ENCODE data around the gene PDZD2.
A peak's percentile ranks its signal among the peaks of the same experiment; 100 is the strongest.

PDZD2 gene

DNA sequence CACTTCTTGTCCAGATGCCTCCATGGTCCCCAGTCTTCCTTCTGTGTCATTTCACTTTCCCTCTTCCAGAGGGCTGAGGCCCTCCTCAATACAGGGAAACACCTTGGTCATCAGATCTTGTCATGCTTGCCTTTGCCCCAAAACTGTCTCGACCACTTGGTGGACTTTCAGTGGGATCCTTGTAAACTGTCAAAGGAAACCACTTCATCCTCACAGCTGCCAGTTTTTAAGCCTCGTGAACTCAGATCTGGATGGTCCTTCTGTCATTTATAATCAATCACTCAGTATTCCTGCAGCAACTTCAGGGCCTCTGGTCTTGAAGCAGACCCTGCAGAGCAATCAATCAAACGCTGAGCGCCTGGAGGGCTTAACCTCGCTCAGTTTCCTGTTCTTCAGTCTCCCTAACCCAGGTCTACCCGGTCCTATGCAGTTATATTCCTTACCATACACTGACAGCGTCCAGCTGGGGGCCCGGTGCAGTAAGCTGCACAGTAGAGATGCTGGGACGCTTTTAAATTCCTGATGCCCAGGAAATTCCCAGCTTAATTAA, 460.6 kb downstream of the PDZD2 start:
- H2BK120ac ChIP-seq (ENCODE audit: insufficient read depth, low read length, poor library complexity), result no peak overlapping the region
- H3K4me3 ChIP-seq (ENCODE audit: low read depth, low read length), result no peak overlapping the region
- no peaks in the 10 kb centered on the region for H3K9me3 ChIP-seq (ENCODE audit: insufficient read depth, low read depth, low read length)
- no peak overlapping the region for H3K14ac ChIP-seq (ENCODE audit: low read length)
- H3K4me2 ChIP-seq (ENCODE audit: low read length), result no peak overlapping the region
- H3K36me3 ChIP-seq (ENCODE audit: control insufficient read depth in 1 of 2, insufficient read depth in 2 of 2, low read length in 2 of 2), result peaks cover 46 to 56% of the 10 kb centered on the region in 2 experiments
- no peak overlapping the region for H3K23ac ChIP-seq (ENCODE audit: low read length)
- H3K27me3 ChIP-seq (ENCODE audit: insufficient read depth, low read length), result no peaks in the 10 kb centered on the region
- WGBS (ENCODE audit: extremely low coverage, insufficient coverage, insufficient read length), result no CpG with 5 or more reads among the region's 9 CpGs
- H4K12ac ChIP-seq (ENCODE audit: low read depth, low read length), result no peak overlapping the region
- no peak overlapping the region for H2BK12ac ChIP-seq (ENCODE audit: low read length)
- peaks cover 3 to 4% of the 10 kb centered on the region in 2 experiments for H3K4me1 ChIP-seq (ENCODE audit: control insufficient read depth in 1 of 2, insufficient read depth in 2 of 2, low read length in 2 of 2)
- no peak overlapping the region for H2AFZ ChIP-seq (ENCODE audit: insufficient read depth, low read length, poor library complexity)
- no peaks in the 10 kb centered on the region for H3K79me2 ChIP-seq (ENCODE audit: control insufficient read depth, insufficient read depth, low read length, poor library complexity)
- no peak overlapping the region for H2BK5ac ChIP-seq (ENCODE audit: low read depth, low read length, poor library complexity)
- H4K8ac ChIP-seq (ENCODE audit: low read depth, low read length), result no peak overlapping the region
- no peak overlapping the region for H3K18ac ChIP-seq (ENCODE audit: low read length)
- no peak overlapping the region for H4K91ac ChIP-seq (ENCODE audit: low read depth, low read length)
- H2AK5ac ChIP-seq (ENCODE audit: low read length), result no peak overlapping the region
- H3K4ac ChIP-seq (ENCODE audit: low read depth, low read length), result no peak overlapping the region
- H3K27ac ChIP-seq (ENCODE audit: low read depth, low read length), result no peak overlapping the region
- no peak for DNase-seq
- H3K79me1 ChIP-seq (ENCODE audit: low read length), result no peaks in the 10 kb centered on the region
- H3K9ac ChIP-seq (ENCODE audit: low read length), result no peak overlapping the region

DNA sequence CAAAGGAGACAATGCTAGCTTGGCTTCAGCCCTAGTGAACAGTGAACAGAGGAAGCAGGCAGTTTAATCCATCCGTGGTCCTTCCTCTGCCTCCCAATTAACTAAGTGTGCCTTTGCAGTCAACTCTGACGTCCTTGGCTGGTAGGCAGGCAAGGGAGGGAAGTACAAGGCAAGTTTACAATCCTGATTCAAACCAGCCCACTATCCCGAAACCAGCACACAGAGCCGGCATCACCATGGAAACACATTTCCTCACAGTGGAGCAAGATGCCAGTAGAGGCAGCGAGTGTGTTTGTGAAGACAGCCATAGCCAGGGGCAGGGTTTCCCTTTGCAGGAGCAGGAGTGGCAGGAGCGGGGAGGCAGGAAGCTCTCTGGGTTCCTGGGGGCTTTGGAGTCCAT, 461.3 kb downstream of the PDZD2 start:
- H3K9me3 ChIP-seq (ENCODE audit: insufficient read depth, low read depth, low read length), result no peaks in the 10 kb centered on the region
- no peak overlapping the region for H3K4ac ChIP-seq (ENCODE audit: low read depth, low read length)
- no peak overlapping the region for H3K4me3 ChIP-seq (ENCODE audit: low read depth, low read length)
- H2BK12ac ChIP-seq (ENCODE audit: low read length), result no peak overlapping the region
- H2AK5ac ChIP-seq (ENCODE audit: low read length), result no peak overlapping the region
- peaks cover 3 to 4% of the 10 kb centered on the region in 2 experiments for H3K4me1 ChIP-seq (ENCODE audit: control insufficient read depth in 1 of 2, insufficient read depth in 2 of 2, low read length in 2 of 2)
- no peaks in the 10 kb centered on the region for H3K27me3 ChIP-seq (ENCODE audit: insufficient read depth, low read length)
- H3K27ac ChIP-seq (ENCODE audit: low read depth, low read length), result no peak overlapping the region
- no peak overlapping the region for H4K8ac ChIP-seq (ENCODE audit: low read depth, low read length)
- no peak overlapping the region for H2BK5ac ChIP-seq (ENCODE audit: low read depth, low read length, poor library complexity)
- no peak overlapping the region for H3K23ac ChIP-seq (ENCODE audit: low read length)
- no peak overlapping the region for H3K9ac ChIP-seq (ENCODE audit: low read length)
- no peak for DNase-seq
- H3K18ac ChIP-seq (ENCODE audit: low read length), result no peak overlapping the region
- H4K12ac ChIP-seq (ENCODE audit: low read depth, low read length), result peak overlapping the region; percentile 22
- no CpG with 5 or more reads among the region's 6 CpGs for WGBS (ENCODE audit: extremely low coverage, insufficient coverage, insufficient read length)
- peaks cover 47 to 55% of the 10 kb centered on the region in 2 experiments for H3K36me3 ChIP-seq (ENCODE audit: control insufficient read depth in 1 of 2, insufficient read depth in 2 of 2, low read length in 2 of 2)
- no peak overlapping the region for H4K91ac ChIP-seq (ENCODE audit: low read depth, low read length)
- H2AFZ ChIP-seq (ENCODE audit: insufficient read depth, low read length, poor library complexity), result no peak overlapping the region
- no peaks in the 10 kb centered on the region for H3K79me2 ChIP-seq (ENCODE audit: control insufficient read depth, insufficient read depth, low read length, poor library complexity)
- no peak overlapping the region for H3K14ac ChIP-seq (ENCODE audit: low read length)
- H2BK120ac ChIP-seq (ENCODE audit: insufficient read depth, low read length, poor library complexity), result no peak overlapping the region
- H3K79me1 ChIP-seq (ENCODE audit: low read length), result no peaks in the 10 kb centered on the region
- H3K4me2 ChIP-seq (ENCODE audit: low read length), result no peak overlapping the region

- Histone ChIP-seq H3K79me2 (ENCODE audit: control insufficient read depth, insufficient read depth, low read length, poor library complexity) (no peaks in the 10 kb centered on the region), H2BK5ac (ENCODE audit: low read depth, low read length, poor library complexity) (no peak overlapping the region), H3K18ac (ENCODE audit: low read length) (no peak overlapping the region), H3K14ac (ENCODE audit: low read length) (no peak overlapping the region), H3K23ac (ENCODE audit: low read length) (no peak overlapping the region), H2BK120ac (ENCODE audit: insufficient read depth, low read length, poor library complexity) (no peak overlapping the region), H2AK5ac (ENCODE audit: low read length) (no peak overlapping the region), H3K9me3 (ENCODE audit: insufficient read depth, low read depth, low read length) (no peaks in the 10 kb centered on the region), H2BK12ac (ENCODE audit: low read length) (no peak overlapping the region), H3K4ac (ENCODE audit: low read depth, low read length) (no peak overlapping the region), H3K4me3 (ENCODE audit: low read depth, low read length) (peak overlapping the region; percentile 31), H4K12ac (ENCODE audit: low read depth, low read length) (no peak overlapping the region), H3K79me1 (ENCODE audit: low read length) (no peaks in the 10 kb centered on the region), H3K27me3 (ENCODE audit: insufficient read depth, low read length) (no peaks in the 10 kb centered on the region), H3K36me3 (ENCODE audit: control insufficient read depth in 1 of 2, insufficient read depth in 2 of 2, low read length in 2 of 2) (peaks cover 47 to 53% of the 10 kb centered on the region in 2 experiments), H3K4me2 (ENCODE audit: low read length) (no peak overlapping the region), H2AFZ (ENCODE audit: insufficient read depth, low read length, poor library complexity) (no peak overlapping the region), H4K91ac (ENCODE audit: low read depth, low read length) (no peak overlapping the region), H3K9ac (ENCODE audit: low read length) (no peak overlapping the region), H3K27ac (ENCODE audit: low read depth, low read length) (no peak overlapping the region), H4K8ac (ENCODE audit: low read depth, low read length) (no peak overlapping the region), H3K4me1 (ENCODE audit: control insufficient read depth in 1 of 2, insufficient read depth in 2 of 2, low read length in 2 of 2) (peaks cover 3 to 4% of the 10 kb centered on the region in 2 experiments)
- no peak for DNase-seq
- no CpG with 5 or more reads among the region's 8 CpGs for WGBS (ENCODE audit: extremely low coverage, insufficient coverage, insufficient read length)
These were observed 461.9 kb downstream of the PDZD2 start for GRCh38 chr5:32100691-32101302.

DNA sequence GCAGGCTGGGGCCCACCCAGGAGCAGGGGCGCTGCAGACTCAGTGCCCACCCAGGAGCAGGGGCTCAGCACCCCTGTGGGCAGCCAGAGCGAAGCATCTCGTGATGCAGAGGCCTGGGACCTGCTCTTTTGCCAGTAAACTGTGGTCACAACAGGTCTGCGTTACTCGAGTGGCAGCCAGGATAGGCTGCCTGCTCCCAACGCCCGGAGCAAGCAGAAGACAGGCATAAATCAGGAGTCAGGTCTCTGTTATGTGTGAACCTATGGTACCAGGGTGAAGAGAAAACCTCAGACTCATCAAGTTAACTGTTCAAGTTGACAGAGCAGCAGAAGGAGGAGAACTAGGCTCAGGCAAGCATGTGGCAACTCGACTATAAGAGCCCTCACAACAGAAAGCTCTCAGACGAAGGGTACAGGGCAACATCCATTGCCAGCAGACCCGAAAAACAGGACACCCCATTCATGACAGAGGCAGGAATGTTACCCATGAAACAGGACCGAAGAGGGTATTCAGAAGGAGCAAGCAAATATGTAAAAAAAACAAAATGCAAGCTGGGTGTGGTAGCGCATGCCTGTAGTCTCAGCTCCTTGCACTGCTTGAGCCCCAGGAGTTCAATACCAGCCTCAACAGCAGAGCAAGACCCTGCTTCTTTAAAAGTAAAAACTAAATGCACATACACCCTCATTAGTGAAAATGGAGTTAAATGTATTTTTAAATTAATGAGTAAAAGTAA, 463.5 kb downstream of the PDZD2 start:
- H2BK120ac ChIP-seq (ENCODE audit: insufficient read depth, low read length, poor library complexity), result no peak overlapping the region
- no peak overlapping the region for H3K18ac ChIP-seq (ENCODE audit: low read length)
- no peak overlapping the region for H3K4me3 ChIP-seq (ENCODE audit: low read depth, low read length)
- no peaks in the 10 kb centered on the region for H3K9me3 ChIP-seq (ENCODE audit: insufficient read depth, low read depth, low read length)
- no peak overlapping the region for H3K4me2 ChIP-seq (ENCODE audit: low read length)
- H3K27me3 ChIP-seq (ENCODE audit: insufficient read depth, low read length), result no peaks in the 10 kb centered on the region
- no peak overlapping the region for H2AFZ ChIP-seq (ENCODE audit: insufficient read depth, low read length, poor library complexity)
- no peak overlapping the region for H4K12ac ChIP-seq (ENCODE audit: low read depth, low read length)
- H3K79me2 ChIP-seq (ENCODE audit: control insufficient read depth, insufficient read depth, low read length, poor library complexity), result no peaks in the 10 kb centered on the region
- no peak overlapping the region for H3K23ac ChIP-seq (ENCODE audit: low read length)
- no peak overlapping the region for H4K91ac ChIP-seq (ENCODE audit: low read depth, low read length)
- no peak overlapping the region for H4K8ac ChIP-seq (ENCODE audit: low read depth, low read length)
- H3K4me1 ChIP-seq (ENCODE audit: control insufficient read depth in 1 of 2, insufficient read depth in 2 of 2, low read length in 2 of 2), result peaks cover 3 to 4% of the 10 kb centered on the region in 2 experiments
- no peak overlapping the region for H2AK5ac ChIP-seq (ENCODE audit: low read length)
- H3K4ac ChIP-seq (ENCODE audit: low read depth, low read length), result no peak overlapping the region
- H3K14ac ChIP-seq (ENCODE audit: low read length), result no peak overlapping the region
- H3K36me3 ChIP-seq (ENCODE audit: control insufficient read depth in 1 of 2, insufficient read depth in 2 of 2, low read length in 2 of 2), result peaks cover 53 to 59% of the 10 kb centered on the region in 2 experiments
- no peaks in the 10 kb centered on the region for H3K79me1 ChIP-seq (ENCODE audit: low read length)
- H2BK5ac ChIP-seq (ENCODE audit: low read depth, low read length, poor library complexity), result no peak overlapping the region
- no peak for DNase-seq
- peak overlapping the region; percentile 59 for H3K9ac ChIP-seq (ENCODE audit: low read length)
- no peak overlapping the region for H3K27ac ChIP-seq (ENCODE audit: low read depth, low read length)
- H2BK12ac ChIP-seq (ENCODE audit: low read length), result no peak overlapping the region
- no CpG with 5 or more reads among the region's 12 CpGs for WGBS (ENCODE audit: extremely low coverage, insufficient coverage, insufficient read length)
